HG03064 (cell line): ENCODE data around the gene CYSLTR1.
A peak's percentile ranks its signal among the peaks of the same experiment; 100 is the strongest.
"Not testable (repeated sequence)": the region's sequence is repeated elsewhere in the genome, so short reads cannot be mapped to it uniquely, and the experiment has no call there.

ENCODE experiments used
- ATAC-seq: cut with Tn5 transposase; IDR thresholded peaks from one replicate; pipeline ENCODE4 v1.9.1; 2021; ENCODE audit warnings: low read depth; ENCODE audit not compliant: unreplicated experiment

Gene CYSLTR1

GRCh38 chrX:78327370-78328086, at the start of gene CYSLTR1:
Gene CYSLTR1 (minus strand): TSS chrX:78327611. CDS start chrX:78273746, 53,865 bp downstream.
- ATAC-seq, result peak; percentile 46

GRCh38 chrX:78377186-78377585, 49.8 kb upstream of the CYSLTR1 start:
- ATAC-seq, result no peak

GRCh38 chrX:78375894-78376293, 48.5 kb upstream of the CYSLTR1 start:
- no peak for ATAC-seq

GRCh38 chrX:78366576-78366975, 39.2 kb upstream of the CYSLTR1 start:
- ATAC-seq, result no peak

- ATAC-seq, result no peak
Measured at GRCh38 chrX:78357342-78358055, 30.1 kb upstream of the CYSLTR1 start.

- no peak for ATAC-seq
Measured at GRCh38 chrX:78333521-78333920, 6.1 kb upstream of the CYSLTR1 start.

GRCh38 chrX:78331708-78332107, 4.3 kb upstream of the CYSLTR1 start:
- ATAC-seq, result no peak

- no peak for ATAC-seq
Measured at GRCh38 chrX:78330540-78330939, 3.1 kb upstream of the CYSLTR1 start.

GRCh38 chrX:78330068-78330467, 2.7 kb upstream of the CYSLTR1 start:
- ATAC-seq, result no peak

GRCh38 chrX:78329486-78329885, 2.1 kb upstream of the CYSLTR1 start:
- no peak for ATAC-seq

- ATAC-seq, result no peak
Measured at GRCh38 chrX:78326401-78326800, 1.0 kb downstream of the CYSLTR1 start.

GRCh38 chrX:78322863-78323262, 4.5 kb downstream of the CYSLTR1 start:
- no peak for ATAC-seq

- peak; percentile 92 for ATAC-seq
Measured at GRCh38 chrX:78321809-78322208, 5.6 kb downstream of the CYSLTR1 start.

- ATAC-seq, result no peak
Measured at GRCh38 chrX:78316265-78316664, 11.1 kb downstream of the CYSLTR1 start.

GRCh38 chrX:78315745-78316144, 11.7 kb downstream of the CYSLTR1 start:
- ATAC-seq, result no peak

GRCh38 chrX:78314561-78314960, 12.8 kb downstream of the CYSLTR1 start:
- ATAC-seq, result peak; percentile 67

GRCh38 chrX:78313526-78313925, 13.9 kb downstream of the CYSLTR1 start:
- ATAC-seq, result no peak

GRCh38 chrX:78307665-78308064, 19.7 kb downstream of the CYSLTR1 start:
- no peak for ATAC-seq

GRCh38 chrX:78303086-78303485, 24.3 kb downstream of the CYSLTR1 start:
- ATAC-seq, result no peak

- not testable (repeated sequence) for ATAC-seq
Measured at GRCh38 chrX:78300933-78301332, 26.5 kb downstream of the CYSLTR1 start.

- ATAC-seq, result no peak
Measured at GRCh38 chrX:78283511-78283910, 43.9 kb downstream of the CYSLTR1 start.

- no peak for ATAC-seq
Measured at GRCh38 chrX:78237127-78237526, 90.3 kb downstream of the CYSLTR1 start.
